ENCODE results near the gene PPP1R1A. TPM values are rescaled to one million over a fixed set of nuclear protein-coding genes. Genes with fewer than 3 reads are reported as not detected.
A peak's percentile ranks its signal among the peaks of the same experiment; 100 is the strongest.

PPP1R1A gene
- total RNA-seq, 1 donor from 2014 or later: 2.3 TPM

GRCh38 chr12:54558311-54558710 lies 30.1 kb downstream of the PPP1R1A start:
- H3K9me3 Mint-ChIP-seq: no peaks in the 10 kb centered on the region
- peaks cover 3% of the 10 kb centered on the region for H3K27me3 Mint-ChIP-seq (ENCODE audit: insufficient read depth, low read depth)
- Histone ChIP-seq H3K9ac (no peak overlapping the region), H3K27me3 (peaks cover 80% of the 10 kb centered on the region), H3K36me3 (no peaks in the 10 kb centered on the region), H3K79me2 (ENCODE audit: low read depth) (no peaks in the 10 kb centered on the region), H3F3A (ENCODE audit: low read depth) (no peaks in the 10 kb centered on the region), H4K20me1 (ENCODE audit: low read depth) (no peaks in the 10 kb centered on the region), H2AFZ (replicated peaks) (no peak overlapping the region), H3K4me1 (peaks cover 6% of the 10 kb centered on the region), H3K4me2 (no peak overlapping the region), H3K4me3 (no peak overlapping the region), H3K27ac (no peak overlapping the region), H3K9me3 (ENCODE audit: low read depth) (no peaks in the 10 kb centered on the region)
- peaks cover 8% of the 10 kb centered on the region for H3K36me3 Mint-ChIP-seq
- DNase-seq (ENCODE audit: low spot score): no peak
- no peak overlapping the region for H3K4me3 Mint-ChIP-seq
- H3K4me1 Mint-ChIP-seq: peaks cover 25% of the 10 kb centered on the region
- H3K27ac Mint-ChIP-seq: no peak overlapping the region
- TF ChIP-seq EZH2 (IDR thresholded peaks at IDR 0.05): no peak
- no peak for TF ChIP-seq EZH2phosphoT487 (IDR thresholded peaks at IDR 0.05)
- TF ChIP-seq CTCF (IDR thresholded peaks at IDR 0.05): no peak

GRCh38 chr12:54555670-54556257 lies 32.7 kb downstream of the PPP1R1A start:
- no peaks in the 10 kb centered on the region for H3K79me2 ChIP-seq (ENCODE audit: low read depth)
- no peak overlapping the region for H2AFZ ChIP-seq (replicated peaks)
- Mint-ChIP-seq H3K27ac (no peak overlapping the region), H3K27me3 (ENCODE audit: insufficient read depth, low read depth) (peaks cover 3% of the 10 kb centered on the region), H3K4me1 (peaks cover 12% of the 10 kb centered on the region), H3K4me3 (no peak overlapping the region), H3K36me3 (peaks cover 2% of the 10 kb centered on the region), H3K9me3 (no peaks in the 10 kb centered on the region)
- H3K36me3 ChIP-seq: no peaks in the 10 kb centered on the region
- no peak overlapping the region for H3K9ac ChIP-seq
- no peaks in the 10 kb centered on the region for H3F3A ChIP-seq (ENCODE audit: low read depth)
- no peak overlapping the region for H3K4me3 ChIP-seq
- no peak for TF ChIP-seq CTCF (IDR thresholded peaks at IDR 0.05)
- TF ChIP-seq EZH2phosphoT487 (IDR thresholded peaks at IDR 0.05): no peak
- TF ChIP-seq EZH2 (IDR thresholded peaks at IDR 0.05): no peak
- H3K9me3 ChIP-seq (ENCODE audit: low read depth): no peaks in the 10 kb centered on the region
- no peak overlapping the region for H3K27ac ChIP-seq
- H3K27me3 ChIP-seq: peaks cover 89% of the 10 kb centered on the region
- H4K20me1 ChIP-seq (ENCODE audit: low read depth): no peaks in the 10 kb centered on the region
- H3K4me1 ChIP-seq: peaks cover 2% of the 10 kb centered on the region
- no peak overlapping the region for H3K4me2 ChIP-seq
- DNase-seq (ENCODE audit: low spot score): no peak

- no peak overlapping the region for H3K9ac ChIP-seq
- no peak overlapping the region for H3K27ac ChIP-seq
- H3K36me3 ChIP-seq: no peaks in the 10 kb centered on the region
- Mint-ChIP-seq H3K4me1 (peaks cover 30% of the 10 kb centered on the region), H3K4me3 (peak overlapping the region; percentile 90), H3K36me3 (no peaks in the 10 kb centered on the region), H3K27me3 (ENCODE audit: insufficient read depth, low read depth) (peaks cover 3% of the 10 kb centered on the region), H3K27ac (no peak overlapping the region), H3K9me3 (no peaks in the 10 kb centered on the region)
- H3F3A ChIP-seq (ENCODE audit: low read depth): peaks cover 18% of the 10 kb centered on the region
- H3K27me3 ChIP-seq: peaks cover 86% of the 10 kb centered on the region
- peak overlapping the region; percentile 84 for H2AFZ ChIP-seq (replicated peaks)
- no peaks in the 10 kb centered on the region for H3K9me3 ChIP-seq (ENCODE audit: low read depth)
- H3K4me2 ChIP-seq: peak overlapping the region; percentile 94
- no peaks in the 10 kb centered on the region for H3K79me2 ChIP-seq (ENCODE audit: low read depth)
- DNase-seq (ENCODE audit: low spot score): peak; percentile 66
- H4K20me1 ChIP-seq (ENCODE audit: low read depth): peaks cover 4% of the 10 kb centered on the region
- H3K4me3 ChIP-seq: peak overlapping the region; percentile 57
- no peak for TF ChIP-seq CTCF (IDR thresholded peaks at IDR 0.05)
- no peak for TF ChIP-seq EZH2 (IDR thresholded peaks at IDR 0.05)
- no peak for TF ChIP-seq EZH2phosphoT487 (IDR thresholded peaks at IDR 0.05)
- H3K4me1 ChIP-seq: peaks cover 12% of the 10 kb centered on the region
Observed at GRCh38 chr12:54549774-54550451, 38.5 kb downstream of the PPP1R1A start.

Data from neural progenitor cell (in vitro differentiated cells).